Stimulated activated CD8-positive, alpha-beta memory T cell treated with anti-CD3 and anti-CD28 coated beads, Interleukin-7, amount 100 ng/mL, for 4 hours (primary cell): ENCODE data around the gene TMEM134.
"Not testable (repeated sequence)": the region's sequence is repeated elsewhere in the genome, so short reads cannot be mapped to it uniquely, and the experiment has no call there.

ENCODE experiments used
- DNase-seq, 2 donors: peaks; one replicate each; pipeline ENCODE4 v3.0.0-alpha.2; 2020; ENCODE audit warnings: low read depth in 2 of 2

The TMEM134 gene

GRCh38 chr11:67438158-67438902 is 30.7 kb downstream of the TMEM134 start:
- DNase-seq: peak; percentile 43 to 70

- no peak for DNase-seq
These were observed 31.3 kb downstream of the TMEM134 start for GRCh38 chr11:67437809-67438157.

- peak; percentile 57 to 77 for DNase-seq
These were observed 31.8 kb downstream of the TMEM134 start, which contains the start of gene PTPRCAP for GRCh38 chr11:67437082-67437808. Gene PTPRCAP (minus strand): TSS chr11:67437682. CDS start chr11:67437619, 63 bp downstream.

GRCh38 chr11:67436459-67437081 is 32.5 kb downstream of the TMEM134 start:
- peak; percentile 43 to 60 for DNase-seq

DNA sequence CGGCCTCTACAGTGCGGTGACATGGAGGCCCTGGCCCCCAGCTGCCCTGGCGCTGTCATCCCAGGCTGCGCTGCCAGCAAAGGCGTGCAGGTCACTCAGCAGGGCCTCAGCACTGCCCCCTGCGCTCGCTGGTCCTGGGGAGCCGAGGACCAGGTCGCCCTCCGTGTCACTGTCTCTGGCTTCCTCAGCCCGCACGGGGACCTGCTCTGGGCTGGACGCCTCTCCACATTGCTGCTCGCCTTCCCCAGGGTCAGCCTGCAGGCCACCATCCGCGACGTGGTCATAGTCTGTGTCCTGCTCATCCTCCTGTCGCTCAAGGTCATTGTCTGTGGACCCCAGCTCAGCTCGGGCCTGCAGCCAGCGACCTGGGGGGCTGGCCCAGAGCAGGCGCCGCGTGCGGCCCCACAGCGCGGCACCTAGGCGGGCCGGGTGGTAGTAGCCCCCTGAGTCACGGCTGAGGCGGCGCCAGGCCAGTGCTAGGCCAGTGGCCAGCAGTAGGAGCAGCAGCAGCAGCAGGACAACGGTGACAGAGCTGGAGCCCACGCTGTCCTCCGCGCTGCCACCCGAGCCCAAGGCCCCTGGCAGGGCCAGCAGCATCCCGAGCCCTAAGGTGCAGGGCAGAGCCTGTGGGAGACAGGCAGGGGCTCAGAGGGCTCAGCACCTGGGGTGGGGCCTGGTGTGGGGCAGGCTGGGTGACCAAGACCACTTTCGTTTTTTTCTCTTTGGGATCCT is 33.2 kb downstream of the TMEM134 start:
- no peak for DNase-seq

GRCh38 chr11:67435031-67435726 is 33.9 kb downstream of the TMEM134 start:
- DNase-seq: peak in 1 of 2 donors; percentile 47

- DNase-seq: no peak
These were observed 34.6 kb downstream of the TMEM134 start for GRCh38 chr11:67434395-67434881.

DNA sequence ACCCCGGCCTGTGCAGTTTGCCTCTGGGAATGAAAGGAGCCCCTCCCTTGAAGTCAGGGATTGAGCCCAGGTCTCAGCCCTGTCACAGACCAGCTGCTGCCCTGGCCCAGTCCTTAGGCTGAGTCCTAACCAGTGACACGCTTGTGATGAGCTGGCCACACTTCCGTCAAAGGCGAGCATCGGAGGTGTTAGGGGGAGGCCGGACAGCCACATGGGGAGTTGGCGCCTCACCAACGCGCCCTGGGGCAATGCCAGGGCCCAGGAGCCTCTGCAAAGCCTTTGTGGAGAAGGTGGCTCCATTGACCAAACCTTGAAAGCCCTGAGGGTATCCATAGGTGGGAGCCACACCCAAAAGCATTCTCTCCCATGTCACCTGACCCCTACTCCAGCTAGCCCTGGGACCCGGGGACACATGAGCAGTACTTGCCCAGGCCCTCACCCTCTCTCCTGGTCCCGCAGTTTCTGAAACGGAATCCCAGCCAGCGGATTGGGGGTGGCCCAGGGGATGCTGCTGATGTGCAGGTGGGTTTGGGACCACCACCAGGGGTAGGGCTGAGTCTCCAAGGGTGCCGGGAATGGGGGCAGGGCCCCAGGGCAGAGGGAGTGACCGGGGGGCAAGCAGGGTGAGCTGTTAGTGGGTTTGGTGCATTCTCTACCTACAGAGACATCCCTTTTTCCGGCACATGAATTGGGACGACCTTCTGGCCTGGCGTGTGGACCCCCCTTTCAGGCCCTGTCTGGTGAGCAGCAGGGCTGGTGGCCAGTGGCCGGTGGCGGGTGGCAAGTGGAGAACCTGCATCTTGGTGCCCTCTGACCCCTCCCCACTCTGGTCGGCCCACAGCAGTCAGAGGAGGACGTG is 35.3 kb downstream of the TMEM134 start:
- no peak for DNase-seq

DNA sequence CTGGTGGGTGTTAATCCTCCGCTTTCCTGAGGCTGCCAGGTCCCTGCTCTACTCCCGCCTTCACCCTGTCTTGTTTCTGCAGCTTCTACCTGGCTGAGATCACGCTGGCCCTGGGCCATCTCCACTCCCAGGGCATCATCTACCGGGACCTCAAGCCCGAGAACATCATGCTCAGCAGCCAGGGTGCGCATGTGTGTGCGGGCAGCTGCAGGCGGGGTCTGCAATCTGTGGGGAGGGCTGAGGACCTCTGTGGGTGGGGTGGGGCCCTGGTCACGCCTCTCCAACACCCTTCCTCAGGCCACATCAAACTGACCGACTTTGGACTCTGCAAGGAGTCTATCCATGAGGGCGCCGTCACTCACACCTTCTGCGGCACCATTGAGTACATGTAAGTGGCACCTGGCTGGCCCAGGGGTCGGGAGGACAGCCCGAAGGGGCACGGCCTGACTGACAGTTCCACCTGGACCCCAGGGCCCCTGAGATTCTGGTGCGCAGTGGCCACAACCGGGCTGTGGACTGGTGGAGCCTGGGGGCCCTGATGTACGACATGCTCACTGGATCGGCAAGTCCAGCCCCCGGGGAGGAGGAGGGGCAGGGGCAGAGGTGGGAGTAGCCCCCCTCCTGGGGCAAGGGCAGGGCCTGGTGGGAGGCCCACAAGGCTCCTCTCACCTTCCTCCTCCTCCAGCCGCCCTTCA is 36.2 kb downstream of the TMEM134 start:
- no peak for DNase-seq

DNA sequence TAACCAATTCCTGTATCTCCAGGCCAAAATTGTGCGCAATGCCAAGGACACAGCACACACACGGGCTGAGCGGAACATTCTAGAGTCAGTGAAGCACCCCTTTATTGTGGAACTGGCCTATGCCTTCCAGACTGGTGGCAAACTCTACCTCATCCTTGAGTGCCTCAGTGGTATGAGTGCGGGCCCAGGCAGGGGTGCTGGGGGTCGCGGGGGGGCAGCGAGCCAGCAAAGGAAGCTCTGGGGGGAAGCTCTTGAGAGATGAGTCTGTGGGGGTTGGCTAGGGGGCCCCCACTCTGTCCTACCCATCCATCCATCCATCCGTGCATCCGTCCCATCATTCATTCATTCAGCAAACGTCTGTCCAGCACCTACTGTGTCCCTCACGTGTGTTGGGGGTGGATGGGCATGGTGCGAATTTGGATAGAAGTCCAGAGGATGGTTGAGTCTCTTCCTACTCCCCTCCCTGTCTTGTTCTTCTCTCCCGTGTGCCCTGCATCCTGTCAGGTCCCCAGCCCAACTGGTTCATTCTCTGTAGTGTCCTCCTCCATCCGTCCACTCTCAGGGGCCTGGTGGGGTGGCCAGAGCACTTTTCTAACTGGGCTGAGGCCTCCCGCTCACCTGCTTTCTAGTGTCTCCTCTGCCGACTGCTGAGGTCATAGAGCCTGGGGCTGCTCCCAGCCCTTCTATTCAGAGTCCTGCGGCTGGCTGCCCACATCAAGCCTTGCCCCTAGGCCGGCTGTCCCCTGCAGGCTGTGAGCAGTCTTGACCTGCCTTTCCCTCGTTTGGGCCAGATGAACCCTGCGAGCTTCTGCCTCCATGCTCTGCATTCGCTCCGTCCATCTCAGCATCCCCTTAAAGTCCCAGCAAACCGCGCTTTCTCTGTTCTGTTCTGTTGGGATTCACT is 37.5 kb downstream of the TMEM134 start:
- no peak for DNase-seq

DNA sequence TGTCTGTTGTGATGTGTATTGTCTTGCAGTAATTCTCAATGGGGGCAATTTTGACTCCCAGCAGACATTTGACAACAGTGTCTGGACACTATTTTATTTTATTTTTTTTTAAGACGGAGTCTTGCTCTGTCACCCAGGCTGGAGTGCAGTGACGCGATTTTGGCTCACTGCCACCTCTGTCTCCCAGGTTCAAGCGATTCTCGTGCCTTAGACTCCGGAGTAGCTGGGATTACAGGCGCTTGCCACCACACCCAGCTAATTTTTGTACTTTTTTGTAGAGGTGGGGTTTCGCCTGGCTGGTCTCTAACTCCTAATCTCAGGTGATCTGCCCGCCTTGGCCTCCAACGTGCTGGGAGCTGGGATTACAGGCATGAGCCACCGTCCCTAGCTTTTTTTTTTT is 39.3 kb downstream of the TMEM134 start:
- DNase-seq: no peak

DNA sequence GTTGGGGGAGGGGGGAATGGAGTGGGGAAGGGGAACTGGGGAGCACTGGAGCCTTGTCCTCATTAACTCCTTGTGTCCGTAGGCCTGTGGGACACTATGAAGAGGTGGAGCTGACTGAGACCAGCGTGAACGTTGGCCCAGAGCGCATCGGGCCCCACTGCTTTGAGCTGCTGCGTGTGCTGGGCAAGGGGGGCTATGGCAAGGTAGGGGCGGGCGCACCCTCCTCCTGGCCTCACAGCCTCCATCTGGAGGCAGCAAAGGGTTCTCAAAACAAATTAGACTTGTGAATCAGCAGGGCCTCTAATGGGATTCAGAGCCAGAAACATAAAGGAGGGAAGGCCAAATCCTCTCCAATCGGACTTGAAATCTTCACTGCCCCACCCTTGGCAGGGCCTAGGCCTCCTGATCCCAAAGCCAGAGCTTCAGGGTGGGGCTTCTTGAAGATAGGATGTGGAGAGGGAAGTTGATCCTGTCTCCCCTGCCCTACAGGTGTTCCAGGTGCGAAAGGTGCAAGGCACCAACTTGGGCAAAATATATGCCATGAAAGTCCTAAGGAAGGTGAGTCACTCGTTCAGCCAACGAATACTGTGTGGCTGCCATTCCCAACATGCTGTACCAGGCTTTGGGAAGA is 39.9 kb downstream of the TMEM134 start:
- DNase-seq: no peak

DNA sequence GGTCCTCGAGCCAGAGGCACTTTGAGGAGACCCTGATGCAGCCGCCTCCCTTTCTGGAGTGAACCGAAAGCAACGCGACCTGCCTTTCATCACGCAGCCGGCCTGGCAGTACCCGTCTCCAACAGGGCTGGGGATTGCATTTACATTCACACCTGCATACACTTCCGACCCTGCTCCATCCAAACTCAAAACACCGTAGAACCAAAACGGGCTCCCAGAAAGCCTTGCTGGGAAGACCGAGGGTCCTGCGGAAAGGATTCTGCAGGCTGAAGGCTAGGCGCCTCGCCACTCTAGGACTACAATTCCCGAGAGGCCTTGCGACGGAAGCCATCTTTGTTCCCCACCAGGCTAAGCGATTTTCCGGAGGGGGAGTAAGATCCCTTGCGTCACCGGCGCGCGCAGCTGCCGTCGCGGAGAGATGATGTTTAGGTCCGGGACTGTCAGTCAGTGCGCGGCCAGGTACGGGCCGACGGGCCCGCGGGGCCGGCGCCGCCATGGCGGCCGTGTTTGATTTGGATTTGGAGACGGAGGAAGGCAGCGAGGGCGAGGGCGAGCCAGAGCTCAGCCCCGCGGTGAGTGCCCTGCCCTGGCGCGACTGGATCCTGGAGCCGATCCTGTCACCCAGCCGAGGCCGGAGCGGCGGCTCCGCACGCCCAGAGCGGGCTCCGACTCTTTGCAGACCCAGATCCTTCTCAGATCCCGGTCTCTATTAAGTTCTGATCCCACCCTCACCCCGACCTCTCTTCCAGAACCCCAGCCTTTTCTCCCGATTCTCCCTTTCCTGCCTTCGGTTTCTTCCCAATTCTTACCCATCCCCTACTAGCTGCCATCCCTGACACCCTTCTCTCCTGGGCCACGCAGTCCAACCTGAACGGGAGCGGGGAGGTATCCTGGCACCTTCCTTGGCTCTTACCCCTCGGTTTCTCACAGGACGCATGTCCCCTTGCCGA is 40.7 kb downstream of the TMEM134 start, which contains the start of gene RPS6KB2:
Gene RPS6KB2 (plus strand): TSS at position 443 of the 950 bp plus-strand sequence. CDS start 52 bp downstream, at position 495.
- peak; percentile 97 to 99 for DNase-seq

DNA sequence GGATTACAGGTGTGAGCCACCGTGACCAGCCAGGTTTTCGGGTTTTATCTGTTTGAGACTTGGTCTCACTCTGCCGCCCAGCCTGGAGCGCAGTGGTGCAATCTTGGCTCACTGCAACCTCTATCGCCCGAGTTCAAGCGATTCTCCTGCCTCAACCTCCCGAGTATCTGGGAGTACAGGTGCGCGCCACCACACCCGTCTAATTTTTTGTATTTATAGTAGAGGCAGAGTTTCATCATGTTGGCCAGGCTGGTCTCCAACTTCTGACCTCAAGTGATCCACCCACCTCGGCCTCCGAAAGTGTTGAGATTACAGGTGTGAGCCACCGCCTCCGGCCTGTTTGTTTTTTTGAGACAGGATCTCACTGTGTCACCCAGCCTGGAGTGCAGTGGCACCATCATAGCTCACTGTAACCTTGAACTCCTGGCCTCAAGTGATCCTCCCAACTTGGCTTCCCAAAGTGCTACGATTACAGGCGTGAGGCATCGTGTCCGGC is 41.6 kb downstream of the TMEM134 start:
- not testable (repeated sequence) for DNase-seq

- DNase-seq: no peak
These were observed 45.0 kb downstream of the TMEM134 start for GRCh38 chr11:67423891-67424613.

DNA sequence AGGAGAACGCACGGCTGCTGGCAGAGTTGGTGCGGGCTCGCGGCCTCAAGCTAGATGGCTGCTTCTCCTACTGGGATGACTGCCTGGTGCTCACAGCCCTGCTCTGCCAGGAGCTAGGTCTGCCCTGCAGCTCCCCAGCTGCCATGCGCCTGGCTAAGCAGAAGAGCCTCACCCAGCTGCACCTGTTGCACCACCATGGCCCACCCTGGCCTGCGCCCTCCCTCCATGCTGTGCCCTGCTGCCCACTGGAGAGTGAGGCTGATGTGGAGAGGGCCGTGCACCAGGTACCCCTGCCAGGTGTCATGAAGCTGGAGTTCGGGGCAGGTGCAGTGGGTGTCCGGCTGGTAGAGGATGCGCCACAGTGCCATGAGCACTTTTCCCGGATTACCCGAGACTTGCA is 45.6 kb downstream of the TMEM134 start:
- no peak for DNase-seq
